Breast epithelium (tissue), 4 donors: ENCODE data around the gene EGFLAM. TPM values are rescaled to one million over a fixed set of nuclear protein-coding genes. Genes with fewer than 3 reads are reported as not detected.
A peak's percentile ranks its signal among the peaks of the same experiment; 100 is the strongest.

Experiments used
- DNase-seq, 2 donors: peaks; one replicate each; pipeline ENCODE4 v3.0.0-alpha.2; 2019; ENCODE audit warnings: low spot score in 2 of 2
- H3K27ac ChIP-seq, 2 donors: fragments of 200-600 bp; sonication (generic) in 1 of 2; one replicate each; pipeline ENCODE4 v1.5.1; 2016 to 2019; ENCODE audit warnings: mild to moderate bottlenecking in 1 of 2
- H3K27me3 ChIP-seq, 2 donors: fragments of 200-600 bp; sonication (generic) in 1 of 2; one replicate each; pipeline versions ENCODE4 v1.5.1 to v1.6.0; 2017 to 2019; ENCODE audit warnings: control low read depth in 1 of 2, mild to moderate bottlenecking in 1 of 2
- H3K36me3 ChIP-seq: fragments of 200-600 bp; one replicate; pipeline ENCODE4 v1.5.1; 2019
- H3K4me1 ChIP-seq, 2 donors: fragments of 200-600 bp; sonication (generic); one replicate each; pipeline ENCODE4 v1.5.1; 2016 to 2019; ENCODE audit warnings: control low read depth in 1 of 2
- H3K4me3 ChIP-seq, 3 donors: fragments of 200-600 bp; sonication (generic); 1 replicate in 2 of 3; 2 replicates in 1 of 3; pipeline ENCODE4 v1.5.1; 2016 to 2019; ENCODE audit warnings: mild to moderate bottlenecking in 3 of 3, moderate library complexity in 2 of 3
- H3K9me3 ChIP-seq, 2 donors: fragments of 200-600 bp; sonication (generic) in 1 of 2; one replicate each; pipeline ENCODE4 v1.5.1; 2016 to 2019; ENCODE audit warnings: control low read depth in 1 of 2
- CTCF ChIP-seq, 3 donors: fragments of 450-650 bp; IDR thresholded peaks; one replicate each; pipeline ENCODE4 v1.5.1; 2016 to 2017; ENCODE audit warnings: antibody characterized with exemption in 3 of 3, mild to moderate bottlenecking in 3 of 3, moderate library complexity in 3 of 3
- POLR2A ChIP-seq: fragments of 450-650 bp; IDR thresholded peaks from one replicate; pipeline ENCODE4 v1.6.1; 2016; ENCODE audit warnings: antibody characterized with exemption, mild to moderate bottlenecking, moderate library complexity
- POLR2AphosphoS5 ChIP-seq, 3 donors: sonication (generic); formaldehyde crosslinking; IDR thresholded peaks; one replicate each; pipeline ENCODE4 v1.6.1; 2017; ENCODE audit warnings: antibody characterized with exemption in 3 of 3
- intact Hi-C: fragments of 100-400 bp; cut with DNase I; formaldehyde crosslinking; loops from one replicate; pipeline ENCODE4 v1.15.1; 2023; ENCODE audit warnings: low total_unique reads
- total RNA-seq, 3 donors: library from RNA; depleted of rRNA; stranded (reverse); fragments of >200 nt; gene quantifications; one replicate each; pipeline ENCODE4 v1.1.0, GENCODE V29; 2016

The EGFLAM gene
- total RNA-seq, 3 donors from 2014 or later: 19.5 to 31.5 (median 30.5) TPM

DNA sequence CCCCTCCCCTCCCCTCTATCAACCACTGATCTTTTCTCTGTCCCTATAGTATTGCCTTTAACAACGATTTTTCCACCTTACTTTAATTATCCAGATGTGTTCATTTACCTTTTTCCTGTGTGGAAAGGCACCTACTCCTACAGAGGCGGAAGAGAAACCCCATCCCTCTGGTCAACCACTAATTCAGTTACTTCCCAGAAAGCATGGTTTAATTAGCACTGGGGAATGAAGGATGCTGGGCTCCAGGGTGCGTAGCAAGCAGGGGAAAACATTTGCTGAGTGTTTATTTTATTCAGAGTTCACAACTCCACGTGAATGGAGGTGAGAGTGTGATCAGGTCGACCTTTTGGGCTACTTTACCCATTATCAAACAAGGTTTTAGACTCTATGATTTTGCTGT is 16.7 kb upstream of the EGFLAM start:
- H3K9me3 ChIP-seq: no peaks in the 10 kb centered on the region
- no peaks in the 10 kb centered on the region for H3K36me3 ChIP-seq
- H3K27ac ChIP-seq: no peak overlapping the region
- TF ChIP-seq POLR2A (no peak), POLR2AphosphoS5 (IDR thresholded peaks at IDR 0.05) (no peak)
- H3K27me3 ChIP-seq: no peaks in the 10 kb centered on the region
- H3K4me3 ChIP-seq: no peak overlapping the region
- intact Hi-C loops: no loop called here
- H3K4me1 ChIP-seq: no peaks in the 10 kb centered on the region
- no peak for DNase-seq

DNA sequence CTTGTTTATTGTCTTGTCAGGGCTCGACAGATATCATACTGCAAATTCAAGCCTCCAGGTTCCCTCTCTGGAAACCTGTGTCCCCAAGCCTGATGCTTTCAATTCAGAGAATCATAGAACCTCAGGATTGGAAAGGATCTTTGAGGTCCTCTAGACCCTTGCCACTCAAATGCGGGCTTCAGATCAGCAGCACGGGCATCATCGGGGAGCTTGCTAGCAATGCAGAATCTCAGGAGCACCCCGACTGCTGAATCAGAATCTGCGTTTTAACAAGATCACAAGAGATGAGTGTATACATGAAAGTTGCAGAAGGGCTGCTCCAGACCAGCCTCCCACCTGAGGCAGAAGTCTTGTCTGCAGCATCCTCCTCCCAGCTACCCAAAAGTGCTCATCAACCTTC is 13.1 kb upstream of the EGFLAM start:
- Histone ChIP-seq H3K36me3 (no peaks in the 10 kb centered on the region), H3K27ac (no peak overlapping the region), H3K4me3 (no peak overlapping the region), H3K9me3 (no peaks in the 10 kb centered on the region), H3K4me1 (no peaks in the 10 kb centered on the region), H3K27me3 (no peaks in the 10 kb centered on the region)
- TF ChIP-seq CTCF (IDR thresholded peaks at IDR 0.05) (no peak), POLR2A (no peak), POLR2AphosphoS5 (IDR thresholded peaks at IDR 0.05) (no peak)
- intact Hi-C loops: no loop called here
- no peak for DNase-seq

DNA sequence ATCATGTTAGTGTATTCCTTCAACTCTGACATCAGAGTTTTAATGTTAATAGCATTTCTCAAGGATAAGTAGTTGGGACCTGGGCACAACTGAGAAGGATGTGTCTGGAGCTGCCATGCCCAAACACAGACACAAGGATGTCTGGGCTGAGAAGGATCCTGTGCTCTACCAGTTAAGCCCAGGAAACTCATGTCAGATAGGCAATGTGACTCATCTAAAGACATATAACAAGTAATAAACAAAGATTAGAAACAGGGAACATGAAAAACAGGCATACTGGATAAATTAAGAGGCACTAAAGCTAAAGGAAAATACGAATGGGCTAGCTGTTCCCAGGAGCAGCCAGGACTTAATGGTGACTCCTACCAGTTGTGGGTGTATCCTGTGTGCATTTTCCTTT is 9.1 kb upstream of the EGFLAM start:
- no peaks in the 10 kb centered on the region for H3K36me3 ChIP-seq
- H3K9me3 ChIP-seq: no peaks in the 10 kb centered on the region
- intact Hi-C loops: no loop called here
- H3K4me1 ChIP-seq: no peaks in the 10 kb centered on the region
- H3K4me3 ChIP-seq: no peak overlapping the region
- peak overlapping the region in 1 of 2 donors; percentile 52 for H3K27ac ChIP-seq
- TF ChIP-seq POLR2A (no peak), POLR2AphosphoS5 (IDR thresholded peaks at IDR 0.05) (no peak), CTCF (IDR thresholded peaks at IDR 0.05) (no peak)
- peaks cover 0 to 7% of the 10 kb centered on the region in 2 donors for H3K27me3 ChIP-seq
- no peak for DNase-seq

DNA sequence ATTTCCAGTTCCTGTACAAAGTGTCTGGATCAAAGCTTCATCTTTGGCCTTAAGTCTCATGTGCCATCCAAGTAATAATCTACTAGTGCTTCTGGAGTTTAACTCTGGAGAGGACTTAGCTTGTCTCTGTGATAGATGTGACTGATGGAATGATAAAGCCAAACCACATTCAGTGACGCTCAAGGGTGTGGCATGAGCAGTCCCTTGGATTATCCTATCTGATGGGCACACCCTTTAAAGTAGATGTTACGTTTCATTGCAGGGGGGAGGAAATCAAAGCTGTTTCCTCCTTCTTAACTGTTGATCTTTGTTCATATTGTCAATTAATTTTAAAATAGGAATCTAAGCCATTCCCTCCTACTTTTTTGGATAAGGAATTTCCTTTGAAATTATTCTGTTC is 8.5 kb upstream of the EGFLAM start:
- no peaks in the 10 kb centered on the region for H3K36me3 ChIP-seq
- intact Hi-C loops: loop anchor here (10.0 kb wide), 1 partner anchor 1675 kb away; no protein-coding TSS in a partner anchor
- TF ChIP-seq POLR2AphosphoS5 (IDR thresholded peaks at IDR 0.05) (no peak), CTCF (IDR thresholded peaks at IDR 0.05) (no peak)
- no peak overlapping the region for H3K4me3 ChIP-seq
- peaks cover 0 to 10% of the 10 kb centered on the region in 2 donors for H3K27me3 ChIP-seq
- DNase-seq: no peak
- H3K27ac ChIP-seq: peak overlapping the region in 1 of 2 donors; percentile 52
- no peaks in the 10 kb centered on the region for H3K4me1 ChIP-seq
- H3K9me3 ChIP-seq: no peaks in the 10 kb centered on the region

GRCh38 chr5:38250763-38251448 is 7.5 kb upstream of the EGFLAM start:
- intact Hi-C loops: loop anchor here (10.0 kb wide), 1 partner anchor 1676 kb away; no protein-coding TSS in a partner anchor

More at GRCh38 chr5:38250763-38251448, 7.5 kb upstream of the EGFLAM start:
- Histone ChIP-seq H3K27ac (no peak overlapping the region), H3K4me3 (no peak overlapping the region), H3K4me1 (no peaks in the 10 kb centered on the region), H3K27me3 (peaks cover 0 to 10% of the 10 kb centered on the region in 2 donors), H3K9me3 (no peaks in the 10 kb centered on the region), H3K36me3 (no peaks in the 10 kb centered on the region)
- TF ChIP-seq POLR2AphosphoS5 (IDR thresholded peaks at IDR 0.05): no peak
- TF ChIP-seq POLR2A: no peak
- TF ChIP-seq CTCF (IDR thresholded peaks at IDR 0.05): no peak
- no peak for DNase-seq
